HepG2 (cell line): ENCODE measurements around the gene SLC44A4. TPM values are rescaled to one million over a fixed set of nuclear protein-coding genes. Genes with fewer than 3 reads are reported as not detected.
A peak's percentile ranks its signal among the peaks of the same experiment; 100 is the strongest.

Experiments used
- ARID2 ChIP-seq: sonication (generic); formaldehyde crosslinking; IDR thresholded peaks from 2 replicates; pipeline ENCODE4 v1.8.1; 2022; ENCODE audit warnings: mild to moderate bottlenecking, missing genetic modification reagents, borderline replicate concordance
- ATF7-NPFF ChIP-seq: sonication (generic); formaldehyde crosslinking; IDR thresholded peaks from 2 replicates; pipeline ENCODE4 v1.8.1; 2023; ENCODE audit warnings: mild to moderate bottlenecking, low read depth, missing genetic modification reagents, moderate library complexity
- DMAP1 ChIP-seq: IDR thresholded peaks from 2 replicates; pipeline ENCODE4 v1.6.1; 2016
- EEA1 ChIP-seq: sonication (generic); formaldehyde crosslinking; IDR thresholded peaks from 2 replicates; pipeline ENCODE4 v1.5.1; 2020; ENCODE audit warnings: mild to moderate bottlenecking, missing genetic modification reagents, borderline replicate concordance
- HDAC2 ChIP-seq: sonication (generic); formaldehyde crosslinking; IDR thresholded peaks from 2 replicates; pipeline ENCODE4 v1.4.0; 2020; ENCODE audit warnings: missing genetic modification reagents
- HNRNPK ChIP-seq: fragments of 200-400 bp; formaldehyde crosslinking; IDR thresholded peaks from 2 replicates; pipeline ENCODE4 v1.6.1; 2018; ENCODE audit warnings: low read length, low read depth, moderate library complexity, mild to moderate bottlenecking; ENCODE audit not compliant: poor library complexity, severe bottlenecking
- IRX3 ChIP-seq: sonication (generic); formaldehyde crosslinking; IDR thresholded peaks from 2 replicates; pipeline ENCODE4 v1.8.1; 2023; ENCODE audit warnings: mild to moderate bottlenecking, low read depth, missing genetic modification reagents, borderline replicate concordance
- ISX ChIP-seq: sonication (generic); formaldehyde crosslinking; conservative IDR thresholded peaks from 2 replicates; pipeline ENCODE4 v1.5.0; 2020; ENCODE audit warnings: missing genetic modification reagents
- PLRG1 ChIP-seq: fragments of 450-650 bp; conservative IDR thresholded peaks from 2 replicates; pipeline ENCODE4 v1.6.1; 2016
- PPARG ChIP-seq: conservative IDR thresholded peaks from 2 replicates; pipeline ENCODE4 v1.6.1; 2016; ENCODE audit warnings: missing biosample characterization, missing genetic modification reagents
- RAD21 ChIP-seq: fragments of 450-650 bp; formaldehyde crosslinking; IDR thresholded peaks from 2 replicates; pipeline ENCODE4 v1.5.0; 2020; ENCODE audit warnings: mild to moderate bottlenecking
- SALL2 ChIP-seq: sonication (generic); formaldehyde crosslinking; IDR thresholded peaks from 2 replicates; pipeline ENCODE4 v1.8.1; 2023; ENCODE audit warnings: mild to moderate bottlenecking, missing genetic modification reagents, inconsistent platforms
- SNAI1 ChIP-seq: sonication (generic); formaldehyde crosslinking; IDR thresholded peaks from 2 replicates; pipeline ENCODE4 v1.5.0; 2020; ENCODE audit warnings: mild to moderate bottlenecking, missing genetic modification reagents, borderline replicate concordance
- SP2 ChIP-seq: sonication (generic); formaldehyde crosslinking; IDR thresholded peaks from 2 replicates; pipeline ENCODE4 v1.5.1; 2020; ENCODE audit warnings: mild to moderate bottlenecking, missing genetic modification reagents
- SRSF9 ChIP-seq: fragments of 200-400 bp; formaldehyde crosslinking; IDR thresholded peaks from 2 replicates; pipeline ENCODE4 v1.6.1; 2018; ENCODE audit warnings: borderline replicate concordance, mild to moderate bottlenecking, low read depth, low read length; ENCODE audit not compliant: insufficient read depth, poor library complexity, severe bottlenecking
- ZBTB14 ChIP-seq: sonication (generic); formaldehyde crosslinking; IDR thresholded peaks from 2 replicates; pipeline ENCODE4 v1.4.0; 2020; ENCODE audit warnings: missing genetic modification reagents
- ZFY ChIP-seq: sonication (generic); formaldehyde crosslinking; IDR thresholded peaks from 2 replicates; pipeline ENCODE4 v1.4.0; 2020; ENCODE audit warnings: missing genetic modification reagents
- ZKSCAN1 ChIP-seq: fragments of 150-350 bp; IDR thresholded peaks from 2 replicates; pipeline ENCODE4 v1.6.1; 2014; ENCODE audit warnings: low read length
- ZNF12 ChIP-seq: sonication (generic); formaldehyde crosslinking; IDR thresholded peaks from 2 replicates; pipeline ENCODE4 v1.5.0; 2020; ENCODE audit warnings: missing genetic modification reagents
- ZNF160 ChIP-seq: sonication (generic); formaldehyde crosslinking; IDR thresholded peaks from 2 replicates; pipeline ENCODE4 v1.8.0; 2022; ENCODE audit warnings: mild to moderate bottlenecking, inconsistent platforms, missing genetic modification reagents
- ZNF329 ChIP-seq: sonication (generic); formaldehyde crosslinking; IDR thresholded peaks from 2 replicates; pipeline ENCODE4 v1.9.0; 2021; ENCODE audit warnings: low read depth, mild to moderate bottlenecking, missing genetic modification reagents
- ZNF547 ChIP-seq: sonication (generic); formaldehyde crosslinking; IDR thresholded peaks from 2 replicates; pipeline ENCODE4 v1.5.1; 2020; ENCODE audit warnings: mild to moderate bottlenecking, missing genetic modification reagents
- ZNF564 ChIP-seq: sonication (generic); formaldehyde crosslinking; IDR thresholded peaks from 2 replicates; pipeline ENCODE4 v1.8.1; 2023; ENCODE audit warnings: mild to moderate bottlenecking, missing genetic modification reagents
- ZNF574 ChIP-seq: sonication (generic); formaldehyde crosslinking; IDR thresholded peaks from 2 replicates; pipeline ENCODE4 v1.4.0; 2020; ENCODE audit warnings: missing genetic modification reagents
- ZNF776 ChIP-seq: sonication (generic); formaldehyde crosslinking; IDR thresholded peaks from 2 replicates; pipeline ENCODE4 v1.4.0; 2020; ENCODE audit warnings: mild to moderate bottlenecking, missing genetic modification reagents
- ZNF782 ChIP-seq: sonication (generic); formaldehyde crosslinking; IDR thresholded peaks from 2 replicates; pipeline ENCODE4 v1.4.0; 2020; ENCODE audit warnings: missing genetic modification reagents, mild to moderate bottlenecking, borderline replicate concordance
- ZNF816 ChIP-seq: sonication (generic); formaldehyde crosslinking; IDR thresholded peaks from 2 replicates; pipeline ENCODE4 v1.8.0; 2022; ENCODE audit warnings: missing genetic modification reagents, mild to moderate bottlenecking, borderline replicate concordance
- ZNF839 ChIP-seq: sonication (generic); formaldehyde crosslinking; IDR thresholded peaks from 2 replicates; pipeline ENCODE4 v1.4.0; 2020; ENCODE audit warnings: missing genetic modification reagents, mild to moderate bottlenecking, borderline replicate concordance
- polyA plus RNA-seq, 8 experiments: library from polyadenylated mRNA; depleted of rRNA in 3 of 8; stranded (reverse) in 7 of 8; unstranded in 1 of 8; fragments of >200 nt; fragmentation: Illumina TruSeq in 4 of 8; extraction: Trizol in 4 of 8; gene quantifications; 2 replicates each; pipeline versions ENCODE4 v1.2.1 to v1.2.3, GENCODE V29; 2011 to 2016; ENCODE audit warnings: low read depth in 4 of 8, missing spikeins in 1 of 8, mixed read lengths in 1 of 8; ENCODE audit not compliant: insufficient read depth in 1 of 8
- total RNA-seq, 5 experiments: library from RNA; depleted of rRNA; stranded (reverse); fragments of >200 nt; fragmentation: Illumina TruSeq; extraction: Trizol; gene quantifications; 2 replicates each; pipeline ENCODE4 v1.2.3, GENCODE V29; 2016; ENCODE audit warnings: low read depth in 1 of 5

Gene SLC44A4
- total and polyA plus RNA-seq, 2 of the 13 experiments (the other 11 are each of a cell fraction or from before 2014, with no cell fraction given): 3.5 to 5.9 TPM

GRCh38 chr6:31896856-31897611 lies 18.2 kb upstream of the SLC44A4 start (continued):
- no peak for TF ChIP-seq PLRG1
- TF ChIP-seq ZBTB14 (CRISPR knock-in tag): peak; percentile 79; the same call in 1 of the 2 replicates
- TF ChIP-seq RAD21: peak; percentile 6; the same call in 1 of the 2 replicates
- TF ChIP-seq IRX3 (CRISPR knock-in tag): 0 out of 2 replicates have a peak, but pooled peaks have one; percentile 20
- TF ChIP-seq ZFY: peak; percentile 34; the same call in 1 of the 2 replicates
- 0 out of 2 replicates have a peak, but pooled peaks have one; percentile 61 for TF ChIP-seq ZNF776 (CRISPR knock-in tag)
- TF ChIP-seq SALL2 (CRISPR knock-in tag): peak; percentile 40; the same call in 1 of the 2 replicates
- no peak for TF ChIP-seq SRSF9
- no peak for TF ChIP-seq ZNF12
- TF ChIP-seq ZNF574 (CRISPR knock-in tag): no peak; the same call in 1 of the 2 replicates
- no peak for TF ChIP-seq DMAP1 (CRISPR knock-in tag)
- TF ChIP-seq ZNF564 (CRISPR knock-in tag): 0 out of 2 replicates have a peak, but pooled peaks have one; percentile 10
- TF ChIP-seq ATF7-NPFF (CRISPR knock-in tag): 0 out of 2 replicates have a peak, but pooled peaks have one; percentile 62
- TF ChIP-seq ZNF839 (CRISPR knock-in tag): peak; percentile 13; the same call in 1 of the 2 replicates
- no peak for TF ChIP-seq ZNF160 (CRISPR knock-in tag)
- TF ChIP-seq ISX (CRISPR knock-in tag): no peak
- TF ChIP-seq SNAI1 (CRISPR knock-in tag): no peak
- TF ChIP-seq HNRNPK: peak; percentile 89
- no peak for TF ChIP-seq PPARG (CRISPR knock-in tag)
- TF ChIP-seq ZNF782: no peak
- no peak for TF ChIP-seq ZNF329 (CRISPR knock-in tag)
- TF ChIP-seq HDAC2 (CRISPR knock-in tag): no peak
- TF ChIP-seq SP2: no peak
- peak; percentile 5; the same call in 1 of the 2 replicates for TF ChIP-seq EEA1 (CRISPR knock-in tag)
- TF ChIP-seq ARID2: 0 out of 2 replicates have a peak, but pooled peaks have one; percentile 41
- no peak for TF ChIP-seq ZNF816 (CRISPR knock-in tag)
- no peak for TF ChIP-seq ZKSCAN1
- no peak for TF ChIP-seq ZNF547
